ENCODE measurements around the gene GNAZ.

GNAZ gene

GRCh38 chr22:23153994-23154393 is 83.7 kb downstream of the GNAZ start:
- H3K36me3 ChIP-seq (ENCODE audit: control insufficient read depth, insufficient read depth, low read length): no peaks in the 10 kb centered on the region; the same call in 1 of the 2 replicates
- H3K27me3 ChIP-seq (replicated peaks; ENCODE audit: control insufficient read depth, insufficient read depth, low read length): no peaks in the 10 kb centered on the region
- TF ChIP-seq CTCF (IDR thresholded peaks at IDR 0.05; ENCODE audit: insufficient read depth, low read length, poor library complexity, severe bottlenecking): no peak
- H3K4me3 ChIP-seq (replicated peaks; ENCODE audit: low read depth, low read length): no peak overlapping the region
- no peak for DNase-seq (ENCODE audit: extremely low read depth, insufficient read length)

GRCh38 chr22:23154461-23154860 is 84.1 kb downstream of the GNAZ start:
- DNase-seq (ENCODE audit: extremely low read depth, insufficient read length): no peak
- no peak overlapping the region for H3K4me3 ChIP-seq (replicated peaks; ENCODE audit: low read depth, low read length)
- TF ChIP-seq CTCF (IDR thresholded peaks at IDR 0.05; ENCODE audit: insufficient read depth, low read length, poor library complexity, severe bottlenecking): no peak
- H3K36me3 ChIP-seq (ENCODE audit: control insufficient read depth, insufficient read depth, low read length): no peaks in the 10 kb centered on the region; the same call in 1 of the 2 replicates
- H3K27me3 ChIP-seq (replicated peaks; ENCODE audit: control insufficient read depth, insufficient read depth, low read length): no peaks in the 10 kb centered on the region

GRCh38 chr22:23155143-23155542 is 84.8 kb downstream of the GNAZ start:
- no peak for TF ChIP-seq CTCF (IDR thresholded peaks at IDR 0.05; ENCODE audit: insufficient read depth, low read length, poor library complexity, severe bottlenecking)
- no peaks in the 10 kb centered on the region for H3K27me3 ChIP-seq (replicated peaks; ENCODE audit: control insufficient read depth, insufficient read depth, low read length)
- DNase-seq (ENCODE audit: extremely low read depth, insufficient read length): no peak
- no peaks in the 10 kb centered on the region; the same call in 1 of the 2 replicates for H3K36me3 ChIP-seq (ENCODE audit: control insufficient read depth, insufficient read depth, low read length)
- H3K4me3 ChIP-seq (replicated peaks; ENCODE audit: low read depth, low read length): no peak overlapping the region

GRCh38 chr22:23155831-23156230 is 85.5 kb downstream of the GNAZ start:
- no peak for TF ChIP-seq CTCF (IDR thresholded peaks at IDR 0.05; ENCODE audit: insufficient read depth, low read length, poor library complexity, severe bottlenecking)
- H3K36me3 ChIP-seq (ENCODE audit: control insufficient read depth, insufficient read depth, low read length): no peaks in the 10 kb centered on the region; the same call in 1 of the 2 replicates
- DNase-seq (ENCODE audit: extremely low read depth, insufficient read length): no peak
- no peak overlapping the region for H3K4me3 ChIP-seq (replicated peaks; ENCODE audit: low read depth, low read length)
- no peaks in the 10 kb centered on the region for H3K27me3 ChIP-seq (replicated peaks; ENCODE audit: control insufficient read depth, insufficient read depth, low read length)

GRCh38 chr22:23156286-23156685 is 86.0 kb downstream of the GNAZ start:
- no peak for TF ChIP-seq CTCF (IDR thresholded peaks at IDR 0.05; ENCODE audit: insufficient read depth, low read length, poor library complexity, severe bottlenecking)
- no peak for DNase-seq (ENCODE audit: extremely low read depth, insufficient read length)
- Histone ChIP-seq H3K36me3 (ENCODE audit: control insufficient read depth, insufficient read depth, low read length) (no peaks in the 10 kb centered on the region; the same call in 1 of the 2 replicates), H3K4me3 (replicated peaks; ENCODE audit: low read depth, low read length) (no peak overlapping the region), H3K27me3 (replicated peaks; ENCODE audit: control insufficient read depth, insufficient read depth, low read length) (no peaks in the 10 kb centered on the region)
